OCI-LY1 (cell line): ENCODE results near the gene MKI67.

ENCODE experiments used
- H2AFZ ChIP-seq: fragments of 200-600 bp; sonication (generic), shearing (Covaris generic); 2 replicates; pipeline ENCODE4 v1.6.0; 2014; ENCODE audit warnings: antibody characterized with exemption, mild to moderate bottlenecking, low read length
- H3F3A ChIP-seq: fragments of 200-600 bp; sonication (generic), shearing (Covaris generic); 2 replicates; pipeline ENCODE4 v1.6.0; 2014; ENCODE audit warnings: mild to moderate bottlenecking, antibody characterized with exemption, low read length, moderate library complexity; ENCODE audit not compliant: insufficient read depth
- H3K27ac ChIP-seq: fragments of 200-600 bp; sonication (generic); 2 replicates; pipeline ENCODE4 v1.5.1; 2014; ENCODE audit warnings: low read length, mixed run types, mild to moderate bottlenecking, low read depth; ENCODE audit not compliant: poor library complexity, severe bottlenecking
- H3K27me3 ChIP-seq: fragments of 200-600 bp; sonication (generic); 2 replicates; pipeline ENCODE4 v1.6.0; 2014; ENCODE audit warnings: antibody characterized with exemption, mild to moderate bottlenecking, low read length, moderate library complexity; ENCODE audit not compliant: insufficient read depth
- H3K36me3 ChIP-seq: fragments of 200-600 bp; sonication (generic); 2 replicates; pipeline ENCODE4 v1.6.1; 2014; ENCODE audit warnings: mild to moderate bottlenecking, antibody characterized with exemption, low read length, moderate library complexity, mixed read lengths; ENCODE audit not compliant: insufficient read depth
- H3K4me1 ChIP-seq: fragments of 200-600 bp; sonication (generic); 2 replicates; pipeline ENCODE4 v1.5.1; 2014; ENCODE audit warnings: mild to moderate bottlenecking, low read length, moderate library complexity; ENCODE audit not compliant: insufficient read depth, severe bottlenecking
- H3K4me2 ChIP-seq: fragments of 200-600 bp; sonication (generic), shearing (Covaris generic); 2 replicates; pipeline ENCODE4 v1.6.1; 2014; ENCODE audit warnings: low read length
- H3K4me3 ChIP-seq: fragments of 200-600 bp; sonication (generic); 2 replicates; pipeline ENCODE4 v1.5.1; 2014; ENCODE audit warnings: low read length, low read depth, mild to moderate bottlenecking, mixed read lengths; ENCODE audit not compliant: poor library complexity, severe bottlenecking
- H3K79me2 ChIP-seq: fragments of 200-600 bp; shearing (Covaris generic); 2 replicates; pipeline ENCODE4 v1.6.1; 2016; ENCODE audit warnings: mixed run types, low read length, mixed read lengths; ENCODE audit not compliant: insufficient read depth
- H3K9ac ChIP-seq: fragments of 200-600 bp; sonication (generic), shearing (Covaris generic); 2 replicates; pipeline ENCODE4 v1.6.1; 2014; ENCODE audit warnings: mild to moderate bottlenecking, low read length, mixed read lengths
- H3K9me2 ChIP-seq: fragments of 200-600 bp; sonication (generic), shearing (Covaris generic); 2 replicates; pipeline ENCODE4 v1.6.1; 2014; ENCODE audit warnings: low read depth, mild to moderate bottlenecking, low read length, mixed read lengths
- H3K9me3 ChIP-seq: fragments of 200-600 bp; shearing (Covaris generic); 2 replicates; pipeline ENCODE4 v1.6.1; 2014; ENCODE audit warnings: low read length, mixed read lengths
- H4K20me1 ChIP-seq: fragments of 200-600 bp; sonication (generic), shearing (Covaris generic); 2 replicates; pipeline ENCODE4 v1.6.0; 2016; ENCODE audit warnings: mild to moderate bottlenecking, low read length; ENCODE audit not compliant: insufficient read depth
- EZH2 ChIP-seq: fragments of 200-600 bp; sonication (generic), shearing (Covaris generic); IDR thresholded peaks from 2 replicates; pipeline ENCODE4 v1.8.0; 2017; ENCODE audit warnings: borderline replicate concordance, mixed run types, mild to moderate bottlenecking, antibody characterized with exemption, low read length, moderate library complexity, mixed read lengths
- TF ChIP-seq, protein P1 (sequence below): fragments of 200-600 bp; sonication (generic), shearing (Covaris generic); IDR thresholded peaks from 2 replicates; pipeline ENCODE4 v1.5.1; 2017; ENCODE audit warnings: mild to moderate bottlenecking, antibody characterized with exemption, low read length, moderate library complexity, mixed read lengths

MKI67 gene

DNA sequence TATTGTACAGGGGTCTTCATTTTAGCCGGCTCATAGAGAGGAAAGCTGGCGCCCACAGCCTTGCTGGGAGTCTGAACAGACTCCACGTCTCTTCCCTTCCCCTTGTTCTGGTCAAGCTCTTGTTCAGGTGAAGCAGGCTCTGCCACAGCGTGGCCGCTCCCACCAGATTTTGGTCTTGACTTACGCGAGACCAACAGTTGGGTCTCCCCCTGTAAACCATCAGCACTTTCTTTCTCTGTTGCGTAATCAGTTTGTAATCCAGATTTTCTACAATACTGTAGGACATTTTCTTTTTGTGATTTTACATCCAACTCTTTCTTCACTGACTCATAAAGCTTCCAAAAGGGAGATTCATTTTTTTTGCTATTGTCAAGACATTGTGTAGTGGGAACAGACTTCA is 10.9 kb downstream of the MKI67 start:
- TF ChIP-seq, protein P1, sequence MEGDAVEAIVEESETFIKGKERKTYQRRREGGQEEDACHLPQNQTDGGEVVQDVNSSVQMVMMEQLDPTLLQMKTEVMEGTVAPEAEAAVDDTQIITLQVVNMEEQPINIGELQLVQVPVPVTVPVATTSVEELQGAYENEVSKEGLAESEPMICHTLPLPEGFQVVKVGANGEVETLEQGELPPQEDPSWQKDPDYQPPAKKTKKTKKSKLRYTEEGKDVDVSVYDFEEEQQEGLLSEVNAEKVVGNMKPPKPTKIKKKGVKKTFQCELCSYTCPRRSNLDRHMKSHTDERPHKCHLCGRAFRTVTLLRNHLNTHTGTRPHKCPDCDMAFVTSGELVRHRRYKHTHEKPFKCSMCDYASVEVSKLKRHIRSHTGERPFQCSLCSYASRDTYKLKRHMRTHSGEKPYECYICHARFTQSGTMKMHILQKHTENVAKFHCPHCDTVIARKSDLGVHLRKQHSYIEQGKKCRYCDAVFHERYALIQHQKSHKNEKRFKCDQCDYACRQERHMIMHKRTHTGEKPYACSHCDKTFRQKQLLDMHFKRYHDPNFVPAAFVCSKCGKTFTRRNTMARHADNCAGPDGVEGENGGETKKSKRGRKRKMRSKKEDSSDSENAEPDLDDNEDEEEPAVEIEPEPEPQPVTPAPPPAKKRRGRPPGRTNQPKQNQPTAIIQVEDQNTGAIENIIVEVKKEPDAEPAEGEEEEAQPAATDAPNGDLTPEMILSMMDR = no peak
- no peak for TF ChIP-seq EZH2
- peaks cover 11% of the 10 kb centered on the region for H3K79me2 ChIP-seq
- H3K9me3 ChIP-seq = no peaks in the 10 kb centered on the region
- H3K27ac ChIP-seq = no peak overlapping the region
- H3K4me3 ChIP-seq = no peak overlapping the region
- no peak overlapping the region for H2AFZ ChIP-seq
- H3F3A ChIP-seq = no peaks in the 10 kb centered on the region
- peaks cover 100% of the 10 kb centered on the region for H3K36me3 ChIP-seq
- no peak overlapping the region for H3K9ac ChIP-seq
- no peaks in the 10 kb centered on the region for H3K4me1 ChIP-seq
- H3K9me2 ChIP-seq = no peaks in the 10 kb centered on the region
- H3K27me3 ChIP-seq = no peaks in the 10 kb centered on the region
- H3K4me2 ChIP-seq = no peak overlapping the region
- no peaks in the 10 kb centered on the region for H4K20me1 ChIP-seq

DNA sequence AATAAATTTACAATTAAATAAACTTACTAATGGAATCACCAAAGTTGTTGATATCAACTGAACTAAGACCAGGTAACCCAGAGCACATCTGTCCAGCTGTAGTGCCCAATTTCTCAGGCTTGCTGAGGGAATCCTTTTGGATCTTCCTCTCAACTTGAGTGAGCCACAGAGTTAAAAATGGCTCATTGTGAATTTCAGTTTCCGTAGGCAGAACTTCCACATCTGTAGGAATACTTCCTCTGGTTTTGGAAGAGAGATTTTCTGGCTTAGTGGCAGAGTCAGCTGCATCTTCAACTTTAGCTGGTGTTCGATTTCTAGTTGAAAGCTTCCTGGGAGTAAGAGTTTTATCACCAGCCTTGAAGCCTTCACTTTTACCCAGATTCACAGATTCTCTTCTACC is 11.3 kb downstream of the MKI67 start:
- H2AFZ ChIP-seq = no peak overlapping the region
- no peak overlapping the region for H3K9ac ChIP-seq
- no peaks in the 10 kb centered on the region for H4K20me1 ChIP-seq
- H3K4me2 ChIP-seq = no peak overlapping the region
- TF ChIP-seq, protein P1 = no peak
- no peak for TF ChIP-seq EZH2
- H3K79me2 ChIP-seq = peaks cover 9% of the 10 kb centered on the region
- no peak overlapping the region for H3K4me3 ChIP-seq
- H3K36me3 ChIP-seq = peaks cover 100% of the 10 kb centered on the region
- H3K4me1 ChIP-seq = no peaks in the 10 kb centered on the region
- no peaks in the 10 kb centered on the region for H3F3A ChIP-seq
- no peaks in the 10 kb centered on the region for H3K27me3 ChIP-seq
- no peaks in the 10 kb centered on the region for H3K9me2 ChIP-seq
- H3K27ac ChIP-seq = no peak overlapping the region
- no peaks in the 10 kb centered on the region for H3K9me3 ChIP-seq

- no peak overlapping the region for H3K4me2 ChIP-seq
- H4K20me1 ChIP-seq = no peaks in the 10 kb centered on the region
- H3K4me1 ChIP-seq = no peaks in the 10 kb centered on the region
- H3K36me3 ChIP-seq = peaks cover 100% of the 10 kb centered on the region
- H3K27ac ChIP-seq = no peak overlapping the region
- no peaks in the 10 kb centered on the region for H3F3A ChIP-seq
- H3K9ac ChIP-seq = no peak overlapping the region
- no peaks in the 10 kb centered on the region for H3K9me2 ChIP-seq
- H3K27me3 ChIP-seq = no peaks in the 10 kb centered on the region
- no peak overlapping the region for H2AFZ ChIP-seq
- H3K79me2 ChIP-seq = no peaks in the 10 kb centered on the region
- H3K9me3 ChIP-seq = no peaks in the 10 kb centered on the region
- TF ChIP-seq EZH2 = no peak
- H3K4me3 ChIP-seq = no peak overlapping the region
Measured at GRCh38 chr10:128113026-128113425, 13.2 kb downstream of the MKI67 start.

GRCh38 chr10:128111696-128112095 is 14.5 kb downstream of the MKI67 start:
- Histone ChIP-seq H3K27me3 (no peaks in the 10 kb centered on the region), H3K79me2 (no peaks in the 10 kb centered on the region), H3K9ac (no peak overlapping the region), H3K36me3 (peaks cover 100% of the 10 kb centered on the region), H3K27ac (no peak overlapping the region), H3F3A (no peaks in the 10 kb centered on the region), H3K4me3 (no peak overlapping the region), H3K9me2 (no peaks in the 10 kb centered on the region), H4K20me1 (no peaks in the 10 kb centered on the region), H3K4me1 (no peaks in the 10 kb centered on the region), H3K4me2 (no peak overlapping the region), H3K9me3 (no peaks in the 10 kb centered on the region), H2AFZ (no peak overlapping the region)
- no peak for TF ChIP-seq EZH2
- TF ChIP-seq, protein P1 = no peak
